VCaP (cell line): Measurements from ENCODE around the gene C11orf98.

Experiments used
- H3K27ac ChIP-seq: fragments of 450-650 bp; 2 replicates; pipeline ENCODE4 v1.5.1; 2017
- TF ChIP-seq, protein P1 (sequence below): fragments of 450-650 bp; conservative IDR thresholded peaks from 2 replicates; pipeline ENCODE4 v1.5.1; 2017; ENCODE audit warnings: mild to moderate bottlenecking, moderate library complexity

The C11orf98 gene

DNA sequence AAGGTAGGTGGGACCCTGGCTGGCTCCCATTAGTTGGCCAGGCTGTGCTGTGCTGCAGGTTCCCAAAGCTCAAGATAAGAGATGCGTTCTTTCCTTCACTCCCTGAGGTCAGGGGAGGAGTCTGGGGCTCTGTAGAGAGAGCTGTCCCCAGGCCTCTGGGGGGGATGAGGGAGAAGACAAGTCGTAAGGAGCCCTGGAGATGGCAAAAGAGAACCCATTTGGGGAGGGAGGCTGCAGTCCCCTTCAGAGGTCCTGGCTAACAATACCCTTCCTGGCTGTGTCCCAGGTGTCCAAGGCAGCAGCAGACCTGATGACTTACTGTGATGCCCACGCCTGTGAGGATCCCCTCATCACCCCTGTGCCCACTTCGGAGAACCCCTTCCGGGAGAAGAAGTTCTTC is 43.4 kb upstream of the C11orf98 start:
- H3K27ac ChIP-seq: peak overlapping the region; percentile 93

DNA sequence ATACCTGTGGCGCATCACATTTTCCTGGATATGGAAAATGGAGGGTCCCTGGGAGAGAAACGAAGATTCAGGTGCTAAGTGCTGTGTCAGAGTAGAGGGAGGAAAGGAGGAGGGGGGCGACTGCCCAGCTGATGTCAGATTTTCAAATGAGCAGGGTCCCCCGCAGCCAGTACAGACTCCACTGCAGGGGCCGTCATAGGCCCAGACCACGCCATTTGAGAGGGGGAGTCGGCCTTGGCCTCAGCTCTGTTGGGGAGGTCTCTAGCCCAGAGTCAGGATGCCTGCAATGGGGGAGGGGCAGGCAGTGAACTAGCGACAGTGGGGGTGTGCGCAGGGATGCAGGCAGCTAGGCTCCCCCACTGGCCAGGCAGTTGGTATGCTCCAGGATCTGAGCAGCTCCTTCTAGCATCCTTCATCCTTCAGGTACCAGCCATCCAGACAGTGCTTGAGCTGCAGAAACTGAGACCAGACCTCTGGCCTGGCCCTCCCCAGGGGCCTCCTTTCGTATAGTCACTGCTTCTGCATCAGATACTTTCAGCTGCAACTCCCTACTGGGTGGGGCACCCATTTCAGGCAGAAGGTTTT is 42.4 kb upstream of the C11orf98 start, which contains the start of the genes BSCL2 and GNG3:
BSCL2 (minus strand) TSS at position 148 of the 585 bp plus-strand sequence. CDS start 229 bp downstream, outside the sequence.
GNG3 (plus strand) TSS at position 400 of the 585 bp plus-strand sequence. CDS start 620 bp downstream, outside the sequence.
- H3K27ac ChIP-seq: peak within 1 kb of the TSS; percentile 93
- TF ChIP-seq, protein P1, sequence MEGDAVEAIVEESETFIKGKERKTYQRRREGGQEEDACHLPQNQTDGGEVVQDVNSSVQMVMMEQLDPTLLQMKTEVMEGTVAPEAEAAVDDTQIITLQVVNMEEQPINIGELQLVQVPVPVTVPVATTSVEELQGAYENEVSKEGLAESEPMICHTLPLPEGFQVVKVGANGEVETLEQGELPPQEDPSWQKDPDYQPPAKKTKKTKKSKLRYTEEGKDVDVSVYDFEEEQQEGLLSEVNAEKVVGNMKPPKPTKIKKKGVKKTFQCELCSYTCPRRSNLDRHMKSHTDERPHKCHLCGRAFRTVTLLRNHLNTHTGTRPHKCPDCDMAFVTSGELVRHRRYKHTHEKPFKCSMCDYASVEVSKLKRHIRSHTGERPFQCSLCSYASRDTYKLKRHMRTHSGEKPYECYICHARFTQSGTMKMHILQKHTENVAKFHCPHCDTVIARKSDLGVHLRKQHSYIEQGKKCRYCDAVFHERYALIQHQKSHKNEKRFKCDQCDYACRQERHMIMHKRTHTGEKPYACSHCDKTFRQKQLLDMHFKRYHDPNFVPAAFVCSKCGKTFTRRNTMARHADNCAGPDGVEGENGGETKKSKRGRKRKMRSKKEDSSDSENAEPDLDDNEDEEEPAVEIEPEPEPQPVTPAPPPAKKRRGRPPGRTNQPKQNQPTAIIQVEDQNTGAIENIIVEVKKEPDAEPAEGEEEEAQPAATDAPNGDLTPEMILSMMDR: no peak

More for the DNA sequence above, 43.4 kb upstream of the C11orf98 start:
- TF ChIP-seq, protein P1: no peak

DNA sequence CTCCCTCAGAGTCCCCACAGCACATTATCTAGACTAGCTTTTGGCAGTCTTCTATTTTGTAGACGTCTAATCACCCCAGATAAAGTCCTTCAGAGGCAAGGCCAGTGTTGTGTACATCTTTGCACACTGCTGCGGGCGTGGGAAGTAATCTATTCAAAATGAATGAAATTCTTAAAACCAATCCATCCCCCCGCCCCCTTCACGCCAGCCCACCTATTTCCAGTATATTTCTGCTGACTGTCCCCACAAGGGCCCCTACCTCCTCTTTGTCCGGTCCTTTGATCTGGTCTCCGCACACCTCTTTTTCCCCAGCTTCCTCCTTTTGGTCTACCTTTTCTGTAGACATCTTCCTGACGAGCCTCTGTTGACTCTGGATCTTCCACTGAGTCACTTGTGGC is 41.8 kb upstream of the C11orf98 start:
- TF ChIP-seq, protein P1: no peak
- H3K27ac ChIP-seq: peak overlapping the region; percentile 93

DNA sequence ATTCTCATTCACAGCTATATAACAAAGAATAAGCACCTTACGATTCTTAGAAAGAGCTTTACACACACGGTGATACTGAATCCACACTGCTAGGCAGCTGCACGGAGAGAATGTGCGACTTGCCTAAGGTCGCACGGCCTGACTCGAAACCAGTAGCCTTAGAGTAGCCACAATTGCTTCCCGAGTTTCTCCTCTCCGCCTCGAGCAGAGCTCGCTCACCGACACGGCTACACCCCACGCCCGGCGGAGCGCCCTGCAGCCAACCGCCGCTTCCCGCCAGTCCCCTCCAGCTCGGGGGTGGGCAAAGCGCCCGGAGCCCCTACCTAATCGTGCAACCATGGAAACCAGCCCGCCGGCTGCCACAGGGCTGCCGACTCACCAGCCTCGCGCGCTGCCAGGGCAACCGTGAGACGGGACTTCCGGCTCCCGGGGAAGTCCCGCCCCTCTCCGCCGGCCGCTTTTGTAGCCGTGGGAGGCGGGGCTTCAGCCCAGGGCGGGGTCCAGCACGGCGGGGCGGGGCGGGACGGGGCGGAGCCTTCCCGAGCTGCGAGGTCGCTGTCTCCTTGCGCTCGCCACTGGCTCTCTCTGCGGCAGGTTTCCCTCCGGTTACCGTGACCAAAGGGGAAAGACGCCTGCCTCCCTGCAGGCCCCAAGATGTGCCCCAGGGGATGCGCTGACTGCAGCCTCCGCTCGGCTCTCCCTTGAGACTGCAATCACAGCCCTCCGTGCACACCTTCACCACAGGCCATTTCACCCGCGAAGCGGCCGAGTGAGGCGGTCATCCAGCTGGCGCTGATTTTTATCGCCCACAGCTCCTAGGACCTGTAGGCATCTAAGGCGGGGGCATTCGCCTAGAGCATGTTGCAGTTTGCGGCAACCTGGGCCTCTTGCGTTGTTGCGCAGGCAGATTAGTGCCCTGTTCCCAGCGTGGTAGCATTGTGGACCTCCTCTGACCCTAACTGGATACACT is 41.2 kb upstream of the C11orf98 start:
- TF ChIP-seq, protein P1: no peak
- H3K27ac ChIP-seq: peak overlapping the region; percentile 93

DNA sequence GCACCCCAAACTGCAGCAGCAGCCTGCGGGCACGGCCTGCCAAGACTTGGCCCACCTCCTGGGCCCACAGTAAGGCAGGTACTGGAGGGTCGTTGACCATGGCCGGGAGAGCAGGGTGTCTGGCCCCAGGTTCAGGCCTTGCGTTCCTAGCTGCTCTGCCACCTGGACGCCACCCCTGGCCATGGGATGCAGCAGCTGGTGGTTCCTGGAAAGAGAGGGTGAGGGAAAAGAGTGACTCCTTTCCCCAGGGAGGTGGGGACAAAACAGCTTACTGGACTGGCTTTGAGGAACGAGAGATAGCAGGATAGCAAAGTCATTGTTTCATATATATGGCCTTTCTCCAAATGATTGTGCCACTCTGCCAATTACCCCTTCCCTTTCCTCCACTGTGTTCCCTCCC is 40.4 kb upstream of the C11orf98 start:
- TF ChIP-seq, protein P1: peak; percentile 33; the same call in 1 of the 2 replicates
- peak overlapping the region; percentile 93 for H3K27ac ChIP-seq

DNA sequence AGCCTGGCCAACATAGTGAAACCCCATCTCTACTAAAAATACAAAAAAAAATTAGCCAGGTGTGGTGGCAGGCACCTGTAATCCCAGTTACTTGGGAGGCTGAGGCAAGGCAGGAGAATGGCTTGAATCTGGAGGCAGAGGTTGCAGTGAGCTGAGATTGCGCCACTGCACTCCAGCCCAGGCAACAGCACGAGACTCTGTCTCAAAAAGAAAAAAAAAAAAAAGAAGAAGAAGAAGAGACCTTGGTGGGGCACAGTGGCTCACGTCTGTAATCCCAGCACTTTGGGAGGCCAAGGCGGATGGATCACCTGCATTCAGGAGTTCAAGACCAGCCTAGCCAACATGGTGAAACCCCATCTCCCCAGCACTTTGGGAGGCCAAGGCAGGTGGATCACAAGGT is 38.9 kb upstream of the C11orf98 start:
- peak overlapping the region; percentile 93 for H3K27ac ChIP-seq

DNA sequence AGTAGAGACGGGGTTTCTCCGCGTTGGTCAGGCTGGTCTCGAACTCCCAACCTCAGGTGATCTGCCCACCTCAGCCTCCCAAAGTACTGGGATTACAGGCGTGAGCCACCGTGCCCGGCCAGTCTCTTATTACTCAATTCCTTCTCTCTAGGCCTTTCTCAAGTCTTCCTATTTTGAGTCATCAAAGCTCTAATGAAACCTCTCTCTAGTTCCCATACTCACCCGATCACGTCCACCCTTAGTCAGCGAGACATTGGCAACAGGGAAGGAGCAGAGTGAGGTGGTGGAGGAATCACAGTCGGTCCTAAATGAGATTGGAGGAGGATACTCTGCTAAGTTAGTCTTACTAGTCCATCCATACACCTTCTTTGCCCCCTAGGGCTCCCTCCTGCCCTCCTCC is 37.2 kb upstream of the C11orf98 start:
- TF ChIP-seq, protein P1: no peak
- no peak overlapping the region for H3K27ac ChIP-seq
